Measurements from ENCODE around the gene GNL1.

Gene GNL1

GRCh38 chr6:30570263-30570662 lies 14.0 kb upstream of the GNL1 start:
- DNase-seq (ENCODE audit: low spot score) = no peak

- peak; percentile 58 for DNase-seq (ENCODE audit: low spot score)
Observed at GRCh38 chr6:30568245-30568644, 12.0 kb upstream of the GNL1 start.

GRCh38 chr6:30565772-30566171 lies 9.5 kb upstream of the GNL1 start:
- no peak for DNase-seq (ENCODE audit: low spot score)

GRCh38 chr6:30564114-30564513 lies 7.8 kb upstream of the GNL1 start:
- DNase-seq (ENCODE audit: low spot score) = no peak

GRCh38 chr6:30562470-30563425 lies 6.5 kb upstream of the GNL1 start:
- DNase-seq (ENCODE audit: low spot score) = no peak

- no peak for DNase-seq (ENCODE audit: low spot score)
Observed at GRCh38 chr6:30560930-30561329, 4.6 kb upstream of the GNL1 start.

GRCh38 chr6:30557683-30557981 lies 1.3 kb upstream of the GNL1 start:
- peak; percentile 61 for DNase-seq (ENCODE audit: low spot score)

- peak; percentile 93 for DNase-seq (ENCODE audit: low spot score)
Observed at GRCh38 chr6:30556906-30557682, 805 bp upstream of the GNL1 start, which contains the start of gene PRR3. PRR3 (plus strand) TSS chr6:30557295; CDS start chr6:30557345, 50 bp downstream.

- no peak for DNase-seq (ENCODE audit: low spot score)
Observed at GRCh38 chr6:30555816-30556065, 548 bp downstream of the GNL1 start.

- no peak for DNase-seq (ENCODE audit: low spot score)
Observed at GRCh38 chr6:30554962-30555815, 1.1 kb downstream of the GNL1 start.

GRCh38 chr6:30554404-30554803 lies 1.9 kb downstream of the GNL1 start:
- no peak for DNase-seq (ENCODE audit: low spot score)

- DNase-seq (ENCODE audit: low spot score) = no peak
Observed at GRCh38 chr6:30548375-30548774, 7.9 kb downstream of the GNL1 start.

GRCh38 chr6:30547454-30547853 lies 8.8 kb downstream of the GNL1 start:
- no peak for DNase-seq (ENCODE audit: low spot score)

GRCh38 chr6:30544666-30545272 lies 11.5 kb downstream of the GNL1 start:
- peak; percentile 75 for DNase-seq (ENCODE audit: low spot score)

- no peak for DNase-seq (ENCODE audit: low spot score)
Observed at GRCh38 chr6:30543821-30544220, 12.5 kb downstream of the GNL1 start.

- no peak for DNase-seq (ENCODE audit: low spot score)
Observed at GRCh38 chr6:30542915-30543314, 13.4 kb downstream of the GNL1 start.

- DNase-seq (ENCODE audit: low spot score) = no peak
Observed at GRCh38 chr6:30542404-30542725, 13.9 kb downstream of the GNL1 start.

GRCh38 chr6:30541515-30542403 lies 14.5 kb downstream of the GNL1 start:
- peak; percentile 84 for DNase-seq (ENCODE audit: low spot score)

- no peak for DNase-seq (ENCODE audit: low spot score)
Observed at GRCh38 chr6:30537931-30538330, 18.4 kb downstream of the GNL1 start.

- no peak for DNase-seq (ENCODE audit: low spot score)
Observed at GRCh38 chr6:30533460-30534294, 22.6 kb downstream of the GNL1 start.
